GM19035 (cell line): ENCODE results near the gene CPED1.
"Not testable (repeated sequence)": the region's sequence is repeated elsewhere in the genome, so short reads cannot be mapped to it uniquely, and the experiment has no call there.

Experiments used
- ATAC-seq: cut with Tn5 transposase; IDR thresholded peaks from one replicate; pipeline ENCODE4 v1.9.1; 2021; ENCODE audit not compliant: unreplicated experiment

Gene CPED1

DNA sequence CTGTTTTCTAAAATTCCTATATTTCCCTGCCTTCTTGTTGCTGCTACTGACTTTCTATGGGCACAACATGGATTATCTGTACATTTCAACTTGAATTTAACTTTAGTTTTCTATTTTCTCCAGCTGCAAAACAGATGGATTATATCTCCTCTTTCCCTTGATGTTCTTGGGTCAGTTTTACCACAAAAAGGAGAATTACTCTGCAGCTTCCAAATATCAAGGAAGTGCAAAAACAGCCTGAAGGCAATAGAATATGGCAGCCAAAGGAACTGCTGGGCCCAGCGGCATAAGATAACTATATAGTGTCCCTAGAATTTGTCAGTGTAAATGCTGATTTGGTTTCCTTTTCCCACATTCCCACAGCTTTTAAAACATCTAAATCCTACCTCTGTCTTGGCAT lies 29.1 kb downstream of the CPED1 start:
- no peak for ATAC-seq

DNA sequence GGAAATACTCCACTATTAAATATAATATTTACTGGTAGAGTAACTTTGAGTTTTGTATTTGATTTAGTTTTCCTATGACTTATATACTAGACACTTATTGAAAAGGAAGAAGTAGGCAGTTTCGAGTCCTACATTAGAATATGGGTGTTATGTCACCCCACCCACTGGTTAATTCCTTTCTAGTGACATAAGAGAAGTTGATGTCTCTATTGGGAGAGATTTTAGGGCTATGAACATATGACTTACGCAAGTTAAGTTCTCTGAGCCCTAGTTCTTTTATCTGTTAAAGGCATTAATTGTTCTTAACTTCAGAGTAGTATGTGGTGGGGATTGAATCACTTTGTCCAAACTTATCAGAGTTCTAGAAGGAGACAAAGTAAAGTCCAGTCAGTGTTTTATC lies 30.5 kb downstream of the CPED1 start:
- ATAC-seq, result no peak

DNA sequence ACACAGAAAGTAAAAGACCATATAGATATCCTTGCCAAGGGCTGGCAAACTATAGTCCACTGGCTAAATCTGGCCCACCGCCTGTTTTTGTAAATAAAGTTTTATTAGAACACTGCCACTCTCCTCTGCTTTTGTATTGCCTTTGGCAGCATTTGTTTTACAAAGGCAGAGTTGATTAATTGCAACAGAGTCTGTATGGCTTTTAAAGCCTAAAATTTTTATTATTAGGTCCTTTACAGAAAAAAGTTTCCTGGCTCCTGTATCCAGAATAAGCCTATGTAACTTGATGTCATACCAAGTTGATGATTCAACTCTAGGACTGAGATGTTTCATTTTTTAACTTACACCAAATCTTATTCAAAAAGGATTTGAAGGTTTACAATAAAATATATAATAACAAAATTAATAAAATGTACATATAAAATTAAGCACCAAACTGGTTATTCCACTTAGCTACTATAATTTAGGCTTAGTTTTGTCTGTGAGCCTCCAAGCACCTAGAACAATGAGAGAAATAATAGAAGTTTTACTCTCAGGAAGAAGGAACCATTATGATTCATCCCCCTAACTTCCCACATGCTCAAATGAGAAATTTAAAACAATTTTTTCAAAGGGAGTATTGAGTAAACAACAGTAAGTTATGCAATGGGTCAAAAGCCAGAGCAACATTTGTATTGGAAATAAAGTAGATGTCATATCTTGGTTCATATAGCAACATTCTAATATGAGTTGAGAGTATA lies 31.9 kb downstream of the CPED1 start:
- no peak for ATAC-seq

DNA sequence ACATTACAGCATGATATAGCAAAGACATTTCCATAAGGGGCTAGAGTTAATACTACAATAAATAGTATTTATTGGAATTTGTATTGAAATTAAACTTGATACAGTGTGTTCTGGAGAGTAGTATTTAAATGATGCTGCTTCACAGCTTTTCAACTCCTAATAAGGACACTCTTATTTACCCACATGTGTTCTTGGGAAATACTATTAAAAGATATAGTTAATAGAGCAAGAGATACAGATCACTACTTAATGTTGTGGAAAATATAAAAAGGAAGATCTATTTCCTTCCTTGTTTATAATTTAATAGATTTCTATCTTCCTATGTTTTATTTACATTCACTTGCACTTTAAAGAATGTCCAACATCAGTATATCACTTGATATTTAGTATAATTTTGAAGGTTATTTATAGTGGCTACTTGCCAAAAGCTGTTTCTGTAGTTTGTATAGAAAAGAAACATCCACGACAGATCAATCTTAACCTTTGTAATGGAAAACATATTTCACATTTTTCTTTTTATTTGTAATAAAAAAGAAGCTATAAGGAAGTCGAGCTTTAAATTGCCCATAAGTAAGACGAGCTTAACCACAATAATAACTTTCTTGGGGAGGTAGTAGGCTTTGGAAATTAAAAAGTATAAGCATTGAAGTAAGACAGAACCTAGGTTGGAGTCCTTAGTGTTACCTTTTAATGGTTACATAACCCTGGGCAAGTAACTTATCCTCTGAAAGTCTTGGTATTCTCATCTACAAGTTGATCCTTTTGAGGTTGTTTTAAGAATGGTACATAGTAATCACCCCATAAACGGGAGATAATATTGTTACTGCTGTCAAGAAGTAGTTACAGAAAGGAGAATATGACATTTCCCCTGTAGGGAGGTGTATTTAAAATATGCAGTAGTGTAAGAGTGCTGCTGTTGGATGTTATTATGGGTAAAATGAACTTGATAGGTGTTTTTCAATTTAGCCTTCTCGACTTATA lies 32.8 kb downstream of the CPED1 start:
- no peak for ATAC-seq

DNA sequence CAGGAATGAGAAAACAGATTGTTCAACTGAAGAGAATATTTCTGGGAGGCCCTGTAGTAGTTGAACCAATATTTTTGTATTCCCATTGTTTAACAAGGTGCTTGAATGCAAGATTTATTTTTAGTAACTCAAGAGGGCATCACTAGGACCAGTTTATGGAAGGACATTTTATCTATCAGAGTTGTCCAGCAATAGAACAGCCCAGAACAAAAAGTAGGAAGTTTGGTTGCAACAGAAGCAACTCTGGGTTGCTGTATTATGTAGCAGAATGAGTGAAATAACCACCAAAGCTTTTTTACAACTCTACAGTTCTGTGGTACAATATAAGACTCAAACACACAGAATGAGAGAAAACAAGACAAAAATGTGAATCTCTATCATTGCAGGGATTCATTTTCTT lies 34.7 kb downstream of the CPED1 start:
- ATAC-seq, result no peak

DNA sequence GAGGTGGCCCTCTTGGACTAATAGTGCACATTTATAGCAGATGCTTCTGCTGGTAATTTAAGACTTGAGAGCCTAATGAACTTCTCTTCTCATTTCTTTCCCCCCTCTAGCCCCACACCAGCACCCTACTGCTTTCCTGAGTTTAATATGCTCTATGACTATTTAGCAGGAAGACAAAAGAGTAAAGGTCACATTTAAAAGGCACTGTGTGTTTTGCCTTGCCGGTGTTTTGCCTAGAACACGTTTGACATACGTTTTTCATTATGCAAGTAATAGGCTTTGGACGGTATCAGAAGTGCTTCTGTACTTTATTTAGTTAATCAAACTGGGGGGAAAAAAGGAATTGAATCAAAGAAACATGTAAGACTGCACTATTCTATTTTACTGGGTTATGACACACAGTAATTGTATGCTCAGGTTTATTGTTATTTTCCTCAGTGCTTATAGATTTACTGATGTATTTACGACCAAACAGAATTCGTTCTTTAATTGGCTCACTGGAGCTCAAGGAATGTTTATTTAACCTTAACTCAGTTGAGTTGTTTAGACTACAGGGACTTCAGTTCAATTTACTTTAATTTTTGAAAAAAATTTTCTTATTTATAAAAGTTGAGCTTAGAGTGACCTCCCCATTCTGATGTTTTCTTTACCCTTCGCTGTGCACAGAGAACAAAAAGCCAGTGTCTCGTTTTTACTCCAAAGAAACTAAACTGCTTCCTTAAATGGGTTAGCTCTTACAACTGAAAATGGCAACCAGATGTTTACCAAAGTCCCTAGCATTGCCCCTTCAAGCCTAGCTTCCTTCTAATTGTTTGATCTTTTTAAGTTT lies 35.4 kb downstream of the CPED1 start:
- no peak for ATAC-seq

DNA sequence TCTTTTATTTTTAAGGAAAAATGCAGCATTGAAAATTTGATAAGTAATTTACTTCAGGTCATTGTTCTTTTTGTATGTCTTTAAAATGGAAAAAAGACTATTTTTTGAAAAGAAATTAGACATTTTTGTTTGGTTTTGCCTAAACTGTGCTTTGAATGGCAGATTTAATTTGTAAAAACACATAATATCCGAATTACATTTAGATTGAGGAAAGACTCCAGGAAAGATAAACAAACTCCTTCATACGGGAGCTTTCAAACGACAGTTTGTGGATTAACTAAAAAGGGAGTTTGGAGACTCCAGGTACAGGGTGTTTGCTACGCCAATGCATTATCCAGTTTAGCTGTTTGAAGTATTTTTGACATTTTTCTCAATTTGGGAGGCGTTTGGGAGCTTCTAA lies 36.1 kb downstream of the CPED1 start:
- ATAC-seq, result no peak

DNA sequence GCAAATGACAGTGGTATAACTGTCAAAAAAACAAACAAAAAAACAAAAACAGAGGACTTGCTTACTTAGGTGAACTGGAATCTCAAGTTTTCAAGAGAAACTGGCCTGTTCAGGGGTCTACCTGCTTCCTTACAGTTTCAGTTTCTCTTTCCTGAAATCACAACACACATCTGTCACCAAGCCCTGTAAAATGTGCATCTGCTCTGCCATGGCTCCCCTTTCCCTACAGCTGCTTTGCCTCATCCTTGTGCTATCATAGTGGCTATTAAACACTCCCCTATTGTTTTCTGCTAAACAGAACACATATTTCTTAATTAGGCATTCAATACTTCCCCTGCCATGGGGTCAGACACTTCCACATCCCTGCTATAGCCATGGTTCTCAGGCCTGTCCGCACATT lies 37.6 kb downstream of the CPED1 start:
- ATAC-seq, result no peak

DNA sequence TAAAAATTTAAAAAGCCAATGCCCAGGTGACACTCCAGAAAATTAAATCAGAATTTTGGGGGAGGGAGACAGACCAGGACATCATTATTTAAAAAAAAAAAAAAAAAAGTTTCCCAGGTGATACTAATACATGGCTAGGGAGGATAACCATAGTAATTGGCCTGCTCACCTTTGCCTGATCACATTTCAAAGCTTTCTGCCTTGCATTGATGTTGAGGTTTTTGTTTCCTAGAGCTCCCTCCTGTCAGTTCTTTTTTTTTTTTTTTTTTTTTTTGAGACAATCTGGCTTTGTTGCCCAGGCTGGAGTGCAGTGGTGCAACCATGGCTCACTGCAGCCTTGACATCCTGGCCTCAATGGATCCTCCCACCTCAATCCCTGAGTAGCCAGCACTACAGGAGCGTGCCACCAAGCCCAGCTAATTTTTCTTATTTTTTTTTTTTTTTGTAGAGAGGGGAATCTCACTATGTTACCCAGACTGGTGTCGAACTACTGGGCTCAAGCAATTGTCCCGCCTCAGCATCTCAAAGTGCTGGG lies 38.1 kb downstream of the CPED1 start:
- no peak for ATAC-seq

DNA sequence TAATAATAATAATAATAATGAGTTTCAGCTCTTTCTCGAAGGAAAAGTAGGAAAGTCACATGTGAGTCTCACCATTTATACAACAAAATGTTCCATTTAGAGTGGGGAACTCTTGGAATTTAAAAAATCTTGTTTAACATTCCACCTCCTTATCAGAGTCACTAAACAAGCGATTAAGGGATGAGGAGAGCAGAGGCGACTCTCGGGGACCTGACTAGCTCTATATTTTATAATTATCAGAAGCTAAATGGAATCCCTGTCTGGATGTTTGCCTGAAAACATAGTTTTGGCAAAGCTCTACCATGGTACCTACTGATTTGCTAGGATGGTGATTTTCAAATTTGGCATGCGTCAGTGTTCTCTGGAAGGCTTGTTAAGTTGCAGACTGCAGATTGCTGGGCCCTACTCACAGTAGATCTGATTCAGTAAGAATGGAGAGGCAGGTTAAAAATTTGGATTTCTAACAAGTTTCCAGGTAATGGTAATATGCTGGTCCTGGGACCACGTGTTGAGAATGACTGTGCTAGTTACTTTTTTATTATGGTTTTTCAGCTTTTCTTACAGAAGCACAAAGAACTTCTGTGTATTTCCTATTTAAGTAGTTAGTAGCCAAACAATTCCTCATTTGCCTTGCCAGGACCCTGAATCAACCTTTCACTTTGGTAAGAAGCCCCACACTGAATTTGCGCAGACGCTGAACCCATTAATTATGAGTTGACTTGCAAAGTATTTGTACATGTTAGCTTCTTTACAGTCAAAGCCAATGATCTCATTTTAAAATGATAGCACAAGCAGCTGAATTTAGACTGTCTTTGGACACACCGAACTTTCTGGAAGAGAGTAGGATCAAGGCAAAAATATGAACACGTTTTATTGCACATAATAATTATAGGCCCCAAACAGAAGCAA lies 39.5 kb downstream of the CPED1 start:
- ATAC-seq, result no peak

DNA sequence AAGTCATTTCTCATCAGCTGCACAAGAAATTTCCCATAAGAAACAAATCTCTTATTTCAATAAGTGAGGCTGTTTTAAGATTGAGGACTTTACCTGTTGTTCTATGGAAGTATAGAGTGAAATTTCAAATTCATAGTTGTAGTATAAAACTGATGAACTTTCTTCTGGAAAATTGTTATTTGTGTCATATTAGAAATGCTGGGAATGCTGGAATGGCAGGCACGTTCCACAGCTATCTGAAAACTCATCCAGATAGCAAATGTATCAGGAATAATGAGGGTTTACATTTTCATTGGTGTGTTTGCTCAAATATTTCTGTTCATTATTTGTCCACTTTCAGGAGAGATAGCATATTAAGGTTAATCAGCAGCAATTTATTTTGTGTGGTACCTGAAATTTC lies 40.8 kb downstream of the CPED1 start:
- ATAC-seq, result no peak

DNA sequence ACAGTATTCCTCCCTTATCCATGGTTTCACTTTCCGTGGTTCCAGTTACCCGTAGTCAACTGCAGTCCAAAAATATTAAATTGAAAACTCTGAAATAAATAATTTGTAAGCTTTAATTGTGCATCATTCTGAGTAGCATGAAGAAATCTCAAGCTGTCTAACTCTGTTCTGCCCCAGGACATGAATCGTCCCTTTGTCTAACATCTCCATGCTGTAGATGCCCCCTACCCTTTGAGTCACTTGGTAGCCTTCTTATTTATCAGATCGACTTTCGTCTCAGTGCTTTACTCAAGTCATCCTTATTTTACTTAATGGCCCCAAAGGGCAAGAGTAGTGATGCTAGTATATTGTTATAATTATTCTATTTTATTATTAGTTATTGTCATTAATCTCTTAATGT lies 41.8 kb downstream of the CPED1 start:
- no peak for ATAC-seq

DNA sequence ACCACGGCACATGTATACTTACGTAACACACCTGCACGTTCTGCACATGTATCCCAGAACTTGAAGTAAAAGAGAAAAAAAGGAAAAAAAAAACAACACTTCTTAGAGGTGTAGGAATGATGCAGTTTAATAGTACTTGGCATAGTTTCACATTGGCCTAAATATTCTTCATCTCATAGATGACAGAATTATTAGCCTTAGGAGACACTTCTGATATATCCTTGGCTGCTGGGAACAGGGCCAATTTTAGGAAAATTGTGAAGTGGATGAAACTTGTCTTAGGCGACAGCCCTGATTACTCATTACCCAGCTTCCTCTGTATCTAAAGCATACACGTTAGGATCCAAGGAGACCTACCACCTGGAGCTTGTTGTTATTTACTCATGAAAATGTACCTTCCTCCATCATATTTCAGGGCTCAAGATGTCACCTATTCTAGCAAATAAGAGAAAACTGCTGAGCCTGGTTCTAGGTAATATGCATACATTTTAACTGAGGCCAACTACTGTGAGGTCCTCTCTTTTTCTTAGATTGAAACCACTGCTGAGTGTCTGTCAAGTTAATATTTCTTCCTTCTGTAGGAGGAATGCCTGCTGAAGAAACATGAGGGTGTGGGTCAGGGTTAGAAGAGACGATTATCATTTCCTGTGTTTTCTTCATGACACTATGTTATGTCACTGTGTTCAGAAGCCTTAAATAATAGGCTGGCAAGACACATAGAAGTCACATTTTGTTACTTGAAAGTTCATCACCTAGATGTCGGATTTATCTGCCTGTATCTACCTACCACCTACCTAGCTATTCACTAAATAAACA lies 44.3 kb downstream of the CPED1 start:
- ATAC-seq, result no peak

DNA sequence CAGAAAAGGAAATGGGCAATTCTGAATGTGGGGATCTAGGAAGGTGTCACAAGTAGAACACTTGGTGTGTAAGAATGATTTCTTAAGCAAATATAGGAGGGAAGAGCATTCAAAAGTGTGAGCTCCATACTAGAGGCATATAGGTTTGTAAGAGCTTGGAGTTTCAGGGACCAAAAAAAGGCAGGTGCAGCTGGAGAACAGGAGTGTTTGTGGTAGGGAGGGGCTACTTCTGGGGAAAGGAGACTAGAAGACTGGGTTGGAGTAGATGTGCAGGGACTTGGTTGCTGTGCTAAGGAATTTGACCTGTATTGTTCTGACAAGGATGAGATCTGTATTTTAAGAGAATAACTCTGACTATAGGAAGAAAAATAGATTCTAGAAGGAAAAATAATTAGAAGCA lies 46.4 kb downstream of the CPED1 start:
- no peak for ATAC-seq

DNA sequence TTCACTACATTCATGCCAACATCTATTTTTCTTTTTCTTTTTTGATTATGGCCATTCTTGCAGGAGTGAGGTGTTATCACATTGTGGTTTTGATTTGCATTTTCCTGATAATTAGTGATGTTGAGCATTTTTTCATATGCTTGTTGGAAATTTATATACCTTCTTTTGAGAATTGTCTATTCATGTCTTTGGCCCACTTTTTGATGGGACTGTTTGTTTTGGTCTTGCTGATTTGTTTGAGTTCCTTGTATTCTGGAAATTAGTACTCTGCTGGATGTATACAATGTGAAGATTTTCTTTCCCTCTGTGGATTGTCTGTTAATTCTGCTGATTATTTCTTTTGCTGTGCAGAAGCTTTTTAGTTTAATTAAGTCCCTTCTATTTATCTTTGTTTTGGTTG lies 48.3 kb downstream of the CPED1 start:
- ATAC-seq, result not testable (repeated sequence)

DNA sequence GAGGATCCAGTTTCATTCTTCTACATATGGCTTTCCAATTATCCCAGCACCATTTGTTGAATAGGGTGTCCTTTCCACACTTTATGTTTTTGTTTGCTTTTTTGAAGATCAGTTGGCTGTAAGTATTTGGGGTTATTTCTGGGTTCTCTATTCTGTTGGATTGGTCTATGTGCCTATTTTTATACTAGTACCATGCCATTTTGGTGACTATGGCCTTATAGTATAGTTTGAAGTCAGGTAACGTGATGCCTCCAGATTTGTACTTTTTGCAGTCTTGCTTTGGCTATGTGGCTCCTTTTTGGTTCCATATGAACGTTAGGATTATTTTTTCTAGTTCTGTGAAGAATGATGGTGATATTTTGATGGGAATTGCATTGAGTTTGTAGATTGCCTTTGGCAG lies 48.8 kb downstream of the CPED1 start:
- ATAC-seq, result not testable (repeated sequence)

DNA sequence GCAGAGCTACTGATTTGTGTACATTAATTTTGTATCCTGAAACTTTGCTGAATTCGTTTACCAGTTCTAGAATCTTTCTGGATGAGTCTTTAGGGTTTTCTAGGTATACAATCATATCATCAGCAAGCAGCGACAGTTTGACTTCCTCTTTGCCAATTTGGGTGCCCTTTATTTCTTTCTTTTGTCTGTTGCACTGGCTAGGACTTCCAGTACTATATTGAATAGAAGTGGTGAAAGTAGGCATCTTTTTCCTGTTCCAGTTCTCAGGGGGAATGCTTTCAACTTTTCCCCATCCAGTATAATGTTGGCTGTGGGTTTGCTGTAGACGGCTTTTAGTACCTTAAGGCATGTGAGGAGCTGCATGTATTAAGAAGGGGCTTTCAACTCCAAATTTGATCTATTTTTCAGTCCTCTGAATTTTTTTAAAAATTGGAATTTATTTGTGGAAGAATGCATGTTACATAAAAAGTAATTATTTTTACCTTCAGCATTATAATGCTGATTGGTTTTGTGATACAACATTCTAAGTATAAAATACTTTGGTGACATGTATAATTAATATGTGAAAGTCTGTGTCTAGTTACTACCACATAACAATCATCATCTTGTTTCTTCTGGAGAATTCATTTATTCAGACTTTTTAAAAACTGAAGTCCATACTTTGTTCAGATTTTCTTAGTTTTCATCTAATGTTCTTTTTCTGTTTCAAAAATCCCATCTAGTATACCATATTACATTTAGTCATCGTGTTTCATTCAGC lies 49.6 kb downstream of the CPED1 start:
- ATAC-seq, result no peak

DNA sequence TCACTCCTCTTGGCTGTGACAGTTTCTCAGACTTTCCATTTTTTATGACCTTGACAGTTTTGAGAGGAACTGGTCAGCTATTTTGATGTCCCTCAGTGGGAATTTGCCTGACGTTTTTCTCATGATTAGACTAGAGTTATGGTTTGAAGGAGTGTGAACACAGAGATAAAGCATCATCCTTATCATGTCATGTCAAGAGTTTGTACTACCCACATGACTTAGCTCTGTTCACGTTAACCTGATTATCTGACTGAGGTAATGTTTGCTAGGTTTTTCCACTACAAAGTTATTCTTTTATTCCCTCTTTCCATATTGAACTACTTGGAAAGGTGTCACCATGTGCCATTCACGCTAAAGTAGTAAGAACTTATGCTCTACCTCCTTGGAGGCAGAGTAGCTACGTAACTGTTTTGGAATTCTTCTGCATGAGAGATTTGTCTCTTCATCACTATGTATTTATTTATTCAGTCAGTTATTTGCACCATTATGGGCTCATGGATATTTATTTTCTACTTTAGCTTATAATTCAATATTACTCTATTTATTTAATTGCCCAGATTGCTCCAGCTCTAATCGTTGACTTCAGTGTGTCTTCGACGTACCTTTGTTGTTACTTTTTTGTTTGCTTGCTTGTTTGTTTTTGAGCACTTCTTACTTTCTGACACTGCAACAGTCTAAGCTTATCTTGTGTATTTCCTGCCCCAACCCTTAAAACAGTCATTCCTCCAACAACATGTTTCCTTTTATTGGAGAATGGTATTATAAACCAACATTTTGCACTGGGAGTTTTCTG lies 50.4 kb downstream of the CPED1 start:
- ATAC-seq, result no peak
